HG03378 (cell line): ENCODE results near the gene ZFHX3.

Experiments used
- ATAC-seq: cut with Tn5 transposase; IDR thresholded peaks from one replicate; pipeline ENCODE4 v1.9.1; 2021; ENCODE audit warnings: mild to moderate bottlenecking, moderate library complexity; ENCODE audit not compliant: unreplicated experiment

ZFHX3 gene

GRCh38 chr16:72978212-72978611 lies 69.7 kb downstream of the ZFHX3 start:
- no peak for ATAC-seq

- ATAC-seq: no peak
Measured at GRCh38 chr16:72977127-72977526, 70.8 kb downstream of the ZFHX3 start.

GRCh38 chr16:72976438-72977064 lies 71.4 kb downstream of the ZFHX3 start:
- ATAC-seq: no peak

GRCh38 chr16:72975809-72976437 lies 72.0 kb downstream of the ZFHX3 start:
- ATAC-seq: no peak

GRCh38 chr16:72974142-72974769 lies 73.7 kb downstream of the ZFHX3 start:
- no peak for ATAC-seq

- ATAC-seq: no peak
Measured at GRCh38 chr16:72972878-72973571, 74.9 kb downstream of the ZFHX3 start.

GRCh38 chr16:72971370-72971769 lies 76.6 kb downstream of the ZFHX3 start:
- ATAC-seq: no peak

- ATAC-seq: no peak
Measured at GRCh38 chr16:72970656-72971055, 77.3 kb downstream of the ZFHX3 start.

- no peak for ATAC-seq
Measured at GRCh38 chr16:72969812-72970211, 78.1 kb downstream of the ZFHX3 start.

- no peak for ATAC-seq
Measured at GRCh38 chr16:72969146-72969545, 78.8 kb downstream of the ZFHX3 start.

- no peak for ATAC-seq
Measured at GRCh38 chr16:72967941-72968340, 80.0 kb downstream of the ZFHX3 start.

GRCh38 chr16:72963533-72964315 lies 84.2 kb downstream of the ZFHX3 start:
- no peak for ATAC-seq

- ATAC-seq: no peak
Measured at GRCh38 chr16:72962347-72962746, 85.6 kb downstream of the ZFHX3 start.

GRCh38 chr16:72961863-72962262 lies 86.1 kb downstream of the ZFHX3 start:
- no peak for ATAC-seq

- ATAC-seq: no peak
Measured at GRCh38 chr16:72961115-72961832, 86.7 kb downstream of the ZFHX3 start.

- no peak for ATAC-seq
Measured at GRCh38 chr16:72960101-72960500, 87.8 kb downstream of the ZFHX3 start.

- ATAC-seq: no peak
Measured at GRCh38 chr16:72959301-72959996, 88.5 kb downstream of the ZFHX3 start.

GRCh38 chr16:72958522-72959076 lies 89.3 kb downstream of the ZFHX3 start:
- no peak for ATAC-seq
